HepG2 (cell line): ENCODE measurements around the gene HIF1AN. TPM values are rescaled to one million over a fixed set of nuclear protein-coding genes. Genes with fewer than 3 reads are reported as not detected.
A peak's percentile ranks its signal among the peaks of the same experiment; 100 is the strongest.

ENCODE experiments used
- EEA1 ChIP-seq: sonication (generic); formaldehyde crosslinking; IDR thresholded peaks from 2 replicates; pipeline ENCODE4 v1.5.1; 2020; ENCODE audit warnings: mild to moderate bottlenecking, missing genetic modification reagents, borderline replicate concordance
- HMG20B ChIP-seq: conservative IDR thresholded peaks from 2 replicates; pipeline ENCODE4 v1.6.1; 2016; ENCODE audit warnings: missing genetic modification reagents, missing compliant biosample characterization
- ISL2 ChIP-seq: sonication (generic); formaldehyde crosslinking; IDR thresholded peaks from 2 replicates; pipeline ENCODE4 v1.5.0; 2020; ENCODE audit warnings: missing genetic modification reagents
- MAFF ChIP-seq: IDR thresholded peaks from 2 replicates; pipeline ENCODE4 v1.6.1; 2011; ENCODE audit warnings: low read depth, low read length, improper control_type of control experiment
- MED1 ChIP-seq: sonication (generic); formaldehyde crosslinking; IDR thresholded peaks from 2 replicates; pipeline ENCODE4 v1.4.0; 2020; ENCODE audit warnings: missing genetic modification reagents
- NFRKB ChIP-seq: fragments of 450-650 bp; IDR thresholded peaks from 2 replicates; pipeline ENCODE4 v1.6.1; 2017
- ONECUT2 ChIP-seq: sonication (generic); formaldehyde crosslinking; IDR thresholded peaks from 2 replicates; pipeline ENCODE4 v1.4.0; 2020; ENCODE audit warnings: missing genetic modification reagents
- PCBP1 ChIP-seq: fragments of 200-400 bp; formaldehyde crosslinking; IDR thresholded peaks from 2 replicates; pipeline ENCODE4 v1.6.1; 2017; ENCODE audit warnings: mild to moderate bottlenecking, low read depth, low read length, borderline replicate concordance
- RAD51 ChIP-seq: fragments of 450-650 bp; IDR thresholded peaks from 2 replicates; pipeline ENCODE4 v1.6.1; 2016; ENCODE audit warnings: borderline replicate concordance
- SNAPC2 ChIP-seq: sonication (generic); formaldehyde crosslinking; IDR thresholded peaks from 2 replicates; pipeline ENCODE4 v1.8.1; 2022; ENCODE audit warnings: mild to moderate bottlenecking, missing genetic modification reagents
- SUZ12 ChIP-seq: fragments of 150-350 bp; IDR thresholded peaks from 2 replicates; pipeline ENCODE4 v1.6.1; 2014; ENCODE audit warnings: low read depth, low read length
- TBP ChIP-seq: sonication (generic); formaldehyde crosslinking; IDR thresholded peaks from 2 replicates; pipeline ENCODE4 v1.5.0; 2020; ENCODE audit warnings: missing genetic modification reagents
- TOPORS ChIP-seq: sonication (generic); formaldehyde crosslinking; IDR thresholded peaks from 2 replicates; pipeline ENCODE4 v1.8.0; 2023; ENCODE audit warnings: mild to moderate bottlenecking, missing genetic modification reagents
- ZNF256 ChIP-seq: sonication (generic); formaldehyde crosslinking; conservative IDR thresholded peaks from 2 replicates; pipeline ENCODE4 v1.4.0; 2020; ENCODE audit warnings: missing genetic modification reagents
- ZNF850 ChIP-seq: sonication (generic); formaldehyde crosslinking; conservative IDR thresholded peaks from 2 replicates; pipeline ENCODE4 v1.9.0; 2021; ENCODE audit warnings: mild to moderate bottlenecking, missing genetic modification reagents
- polyA plus RNA-seq, 8 experiments: library from polyadenylated mRNA; depleted of rRNA in 3 of 8; stranded (reverse) in 7 of 8; unstranded in 1 of 8; fragments of >200 nt; fragmentation: Illumina TruSeq in 4 of 8; extraction: Trizol in 4 of 8; gene quantifications; 2 replicates each; pipeline versions ENCODE4 v1.2.1 to v1.2.3, GENCODE V29; 2011 to 2016; ENCODE audit warnings: low read depth in 4 of 8, missing spikeins in 1 of 8, mixed read lengths in 1 of 8; ENCODE audit not compliant: insufficient read depth in 1 of 8
- total RNA-seq, 5 experiments: library from RNA; depleted of rRNA; stranded (reverse); fragments of >200 nt; fragmentation: Illumina TruSeq; extraction: Trizol; gene quantifications; 2 replicates each; pipeline ENCODE4 v1.2.3, GENCODE V29; 2016; ENCODE audit warnings: low read depth in 1 of 5
- TF ChIP-seq, protein P1 (sequence below): sonication (generic); formaldehyde crosslinking; IDR thresholded peaks from 2 replicates; pipeline ENCODE4 v1.8.0; 2022; ENCODE audit warnings: mild to moderate bottlenecking, missing genetic modification reagents
- TF ChIP-seq, protein P2 (sequence below): sonication (generic); formaldehyde crosslinking; IDR thresholded peaks from 2 replicates; pipeline ENCODE4 v1.9.0; 2022; ENCODE audit warnings: missing genetic modification reagents, mild to moderate bottlenecking, borderline replicate concordance
- TF ChIP-seq, protein P3 (sequence below): sonication (generic); formaldehyde crosslinking; IDR thresholded peaks from 2 replicates; pipeline ENCODE4 v1.4.0; 2020; ENCODE audit warnings: missing genetic modification reagents, borderline replicate concordance
- TF ChIP-seq, protein P4 (sequence below): sonication (generic); formaldehyde crosslinking; IDR thresholded peaks from 2 replicates; pipeline ENCODE4 v1.5.0; 2020; ENCODE audit warnings: missing genetic modification reagents
- TF ChIP-seq, protein P5 (sequence below): sonication (generic); formaldehyde crosslinking; IDR thresholded peaks from 2 replicates; pipeline ENCODE4 v1.9.0; 2021; ENCODE audit warnings: missing genetic modification reagents, borderline replicate concordance

HIF1AN gene
- total and polyA plus RNA-seq, 2 of the 13 experiments (the other 11 are each of a cell fraction or from before 2014, with no cell fraction given), result 8.6 to 10.7 TPM

DNA sequence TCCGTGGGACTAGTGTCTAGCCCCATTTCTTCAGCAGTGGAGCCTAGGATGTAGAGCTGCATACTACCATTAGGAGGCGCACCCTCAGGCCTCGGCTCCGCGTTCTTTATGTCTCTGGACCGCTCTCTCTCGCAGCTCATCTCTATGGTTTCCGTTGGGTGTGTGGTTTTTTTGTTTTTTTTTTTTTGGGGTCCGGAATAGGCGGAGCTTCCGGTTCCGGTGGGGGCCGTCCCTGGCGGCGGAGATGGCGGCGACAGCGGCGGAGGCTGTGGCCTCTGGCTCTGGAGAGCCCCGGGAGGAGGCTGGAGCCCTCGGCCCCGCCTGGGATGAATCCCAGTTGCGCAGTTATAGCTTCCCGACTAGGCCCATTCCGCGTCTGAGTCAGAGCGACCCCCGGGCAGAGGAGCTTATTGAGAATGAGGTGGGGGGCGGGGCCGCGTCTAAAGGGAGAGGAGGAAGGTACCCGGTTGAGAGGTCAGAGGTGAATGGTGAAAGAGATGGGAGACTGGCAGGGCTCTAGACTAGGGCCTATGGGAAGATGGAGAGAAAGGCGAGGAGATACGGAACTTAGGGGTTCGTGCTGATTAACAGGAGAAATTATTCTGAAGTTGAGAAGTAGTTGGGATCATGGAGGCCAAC is at the start of gene HIF1AN (continued):
- TF ChIP-seq, protein P1, sequence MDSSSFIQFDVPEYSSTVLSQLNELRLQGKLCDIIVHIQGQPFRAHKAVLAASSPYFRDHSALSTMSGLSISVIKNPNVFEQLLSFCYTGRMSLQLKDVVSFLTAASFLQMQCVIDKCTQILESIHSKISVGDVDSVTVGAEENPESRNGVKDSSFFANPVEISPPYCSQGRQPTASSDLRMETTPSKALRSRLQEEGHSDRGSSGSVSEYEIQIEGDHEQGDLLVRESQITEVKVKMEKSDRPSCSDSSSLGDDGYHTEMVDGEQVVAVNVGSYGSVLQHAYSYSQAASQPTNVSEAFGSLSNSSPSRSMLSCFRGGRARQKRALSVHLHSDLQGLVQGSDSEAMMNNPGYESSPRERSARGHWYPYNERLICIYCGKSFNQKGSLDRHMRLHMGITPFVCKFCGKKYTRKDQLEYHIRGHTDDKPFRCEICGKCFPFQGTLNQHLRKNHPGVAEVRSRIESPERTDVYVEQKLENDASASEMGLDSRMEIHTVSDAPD (CRISPR knock-in tag), result no peak
- TF ChIP-seq, protein P2, sequence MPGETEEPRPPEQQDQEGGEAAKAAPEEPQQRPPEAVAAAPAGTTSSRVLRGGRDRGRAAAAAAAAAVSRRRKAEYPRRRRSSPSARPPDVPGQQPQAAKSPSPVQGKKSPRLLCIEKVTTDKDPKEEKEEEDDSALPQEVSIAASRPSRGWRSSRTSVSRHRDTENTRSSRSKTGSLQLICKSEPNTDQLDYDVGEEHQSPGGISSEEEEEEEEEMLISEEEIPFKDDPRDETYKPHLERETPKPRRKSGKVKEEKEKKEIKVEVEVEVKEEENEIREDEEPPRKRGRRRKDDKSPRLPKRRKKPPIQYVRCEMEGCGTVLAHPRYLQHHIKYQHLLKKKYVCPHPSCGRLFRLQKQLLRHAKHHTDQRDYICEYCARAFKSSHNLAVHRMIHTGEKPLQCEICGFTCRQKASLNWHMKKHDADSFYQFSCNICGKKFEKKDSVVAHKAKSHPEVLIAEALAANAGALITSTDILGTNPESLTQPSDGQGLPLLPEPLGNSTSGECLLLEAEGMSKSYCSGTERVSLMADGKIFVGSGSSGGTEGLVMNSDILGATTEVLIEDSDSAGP (CRISPR knock-in tag), result peak; percentile 48; the same call in 1 of the 2 replicates
- TF ChIP-seq PCBP1 (no peak), TBP (CRISPR knock-in tag) (no peak), HMG20B (CRISPR knock-in tag) (no peak), EEA1 (no peak), ONECUT2 (CRISPR knock-in tag) (no peak), TOPORS (CRISPR knock-in tag) (no peak), SUZ12 (no peak), MAFF (no peak), NFRKB (no peak), ZNF256 (CRISPR knock-in tag) (no peak), ISL2 (CRISPR knock-in tag) (peak; percentile 53; the same call in 1 of the 2 replicates), MED1 (peak; percentile 72), SNAPC2 (no peak), RAD51 (no peak), ZNF850 (CRISPR knock-in tag) (no peak)
- TF ChIP-seq, protein P3, sequence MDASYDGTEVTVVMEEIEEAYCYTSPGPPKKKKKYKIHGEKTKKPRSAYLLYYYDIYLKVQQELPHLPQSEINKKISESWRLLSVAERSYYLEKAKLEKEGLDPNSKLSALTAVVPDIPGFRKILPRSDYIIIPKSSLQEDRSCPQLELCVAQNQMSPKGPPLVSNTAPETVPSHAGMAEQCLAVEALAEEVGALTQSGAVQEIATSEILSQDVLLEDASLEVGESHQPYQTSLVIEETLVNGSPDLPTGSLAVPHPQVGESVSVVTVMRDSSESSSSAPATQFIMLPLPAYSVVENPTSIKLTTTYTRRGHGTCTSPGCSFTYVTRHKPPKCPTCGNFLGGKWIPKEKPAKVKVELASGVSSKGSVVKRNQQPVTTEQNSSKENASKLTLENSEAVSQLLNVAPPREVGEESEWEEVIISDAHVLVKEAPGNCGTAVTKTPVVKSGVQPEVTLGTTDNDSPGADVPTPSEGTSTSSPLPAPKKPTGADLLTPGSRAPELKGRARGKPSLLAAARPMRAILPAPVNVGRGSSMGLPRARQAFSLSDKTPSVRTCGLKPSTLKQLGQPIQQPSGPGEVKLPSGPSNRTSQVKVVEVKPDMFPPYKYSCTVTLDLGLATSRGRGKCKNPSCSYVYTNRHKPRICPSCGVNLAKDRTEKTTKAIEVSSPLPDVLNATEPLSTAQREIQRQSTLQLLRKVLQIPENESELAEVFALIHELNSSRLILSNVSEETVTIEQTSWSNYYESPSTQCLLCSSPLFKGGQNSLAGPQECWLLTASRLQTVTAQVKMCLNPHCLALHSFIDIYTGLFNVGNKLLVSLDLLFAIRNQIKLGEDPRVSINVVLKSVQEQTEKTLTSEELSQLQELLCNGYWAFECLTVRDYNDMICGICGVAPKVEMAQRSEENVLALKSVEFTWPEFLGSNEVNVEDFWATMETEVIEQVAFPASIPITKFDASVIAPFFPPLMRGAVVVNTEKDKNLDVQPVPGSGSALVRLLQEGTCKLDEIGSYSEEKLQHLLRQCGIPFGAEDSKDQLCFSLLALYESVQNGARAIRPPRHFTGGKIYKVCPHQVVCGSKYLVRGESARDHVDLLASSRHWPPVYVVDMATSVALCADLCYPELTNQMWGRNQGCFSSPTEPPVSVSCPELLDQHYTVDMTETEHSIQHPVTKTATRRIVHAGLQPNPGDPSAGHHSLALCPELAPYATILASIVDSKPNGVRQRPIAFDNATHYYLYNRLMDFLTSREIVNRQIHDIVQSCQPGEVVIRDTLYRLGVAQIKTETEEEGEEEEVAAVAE (CRISPR knock-in tag), result no peak; the same call in 1 of the 2 replicates
- TF ChIP-seq, protein P4, sequence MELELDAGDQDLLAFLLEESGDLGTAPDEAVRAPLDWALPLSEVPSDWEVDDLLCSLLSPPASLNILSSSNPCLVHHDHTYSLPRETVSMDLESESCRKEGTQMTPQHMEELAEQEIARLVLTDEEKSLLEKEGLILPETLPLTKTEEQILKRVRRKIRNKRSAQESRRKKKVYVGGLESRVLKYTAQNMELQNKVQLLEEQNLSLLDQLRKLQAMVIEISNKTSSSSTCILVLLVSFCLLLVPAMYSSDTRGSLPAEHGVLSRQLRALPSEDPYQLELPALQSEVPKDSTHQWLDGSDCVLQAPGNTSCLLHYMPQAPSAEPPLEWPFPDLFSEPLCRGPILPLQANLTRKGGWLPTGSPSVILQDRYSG, result no peak
- TF ChIP-seq, protein P5, sequence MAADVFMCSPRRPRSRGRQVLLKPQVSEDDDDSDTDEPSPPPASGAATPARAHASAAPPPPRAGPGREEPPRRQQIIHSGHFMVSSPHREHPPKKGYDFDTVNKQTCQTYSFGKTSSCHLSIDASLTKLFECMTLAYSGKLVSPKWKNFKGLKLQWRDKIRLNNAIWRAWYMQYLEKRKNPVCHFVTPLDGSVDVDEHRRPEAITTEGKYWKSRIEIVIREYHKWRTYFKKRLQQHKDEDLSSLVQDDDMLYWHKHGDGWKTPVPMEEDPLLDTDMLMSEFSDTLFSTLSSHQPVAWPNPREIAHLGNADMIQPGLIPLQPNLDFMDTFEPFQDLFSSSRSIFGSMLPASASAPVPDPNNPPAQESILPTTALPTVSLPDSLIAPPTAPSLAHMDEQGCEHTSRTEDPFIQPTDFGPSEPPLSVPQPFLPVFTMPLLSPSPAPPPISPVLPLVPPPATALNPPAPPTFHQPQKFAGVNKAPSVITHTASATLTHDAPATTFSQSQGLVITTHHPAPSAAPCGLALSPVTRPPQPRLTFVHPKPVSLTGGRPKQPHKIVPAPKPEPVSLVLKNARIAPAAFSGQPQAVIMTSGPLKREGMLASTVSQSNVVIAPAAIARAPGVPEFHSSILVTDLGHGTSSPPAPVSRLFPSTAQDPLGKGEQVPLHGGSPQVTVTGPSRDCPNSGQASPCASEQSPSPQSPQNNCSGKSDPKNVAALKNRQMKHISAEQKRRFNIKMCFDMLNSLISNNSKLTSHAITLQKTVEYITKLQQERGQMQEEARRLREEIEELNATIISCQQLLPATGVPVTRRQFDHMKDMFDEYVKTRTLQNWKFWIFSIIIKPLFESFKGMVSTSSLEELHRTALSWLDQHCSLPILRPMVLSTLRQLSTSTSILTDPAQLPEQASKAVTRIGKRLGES, result no peak
